ENCODE measurements around the gene PPP1R9B. TPM values are rescaled to one million over a fixed set of nuclear protein-coding genes. Genes with fewer than 3 reads are reported as not detected.

PPP1R9B gene
- total RNA-seq, 1 experiment from 2014 or later = 112 TPM

GRCh38 chr17:50105811-50106210, 44.7 kb downstream of the PPP1R9B start:
- POLR2A ChIA-PET = interaction anchor here (1.5 kb wide), 1 partner anchor 13 kb away, joined by 3 read pairs; no protein-coding TSS in a partner anchor
- no peak for ATAC-seq
- H3K9me3 ChIP-seq (ENCODE audit: control insufficient read depth in 1 of 2, insufficient read depth in 1 of 2, low read depth in 1 of 2, low read length in 2 of 2) = no peaks in the 10 kb centered on the region
- DNase-seq (ENCODE audit: low read depth, low spot score) = no peak
- H3K27me3 ChIP-seq (ENCODE audit: insufficient read depth, low read length) = no peaks in the 10 kb centered on the region
- no peak overlapping the region for H3K27ac ChIP-seq (ENCODE audit: low read depth, low read length)
- no peak overlapping the region for H2AFZ ChIP-seq (ENCODE audit: low read depth, low read length, poor library complexity, severe bottlenecking)
- CTCF ChIA-PET = no interaction called here
- H3K9ac ChIP-seq (ENCODE audit: low read length) = no peak overlapping the region
- H4K20me1 ChIP-seq (ENCODE audit: insufficient read depth) = no peaks in the 10 kb centered on the region
- RAD21 ChIA-PET (ENCODE audit: low non-redundant PET in 1 of 2, low total read pairs in 2 of 2, uncharacterized antibody in 2 of 2, unreplicated experiment in 2 of 2) = no interaction called here
- H3K4me1 ChIP-seq (ENCODE audit: control insufficient read depth in 1 of 2, insufficient read depth in 2 of 2, low read length in 2 of 2) = peaks cover 22 to 30% of the 10 kb centered on the region in 2 experiments
- TF ChIP-seq CBX3 (IDR thresholded peaks at IDR 0.05; ENCODE audit: low read depth) = no peak
- TF ChIP-seq RAD21 (IDR thresholded peaks at IDR 0.05; ENCODE audit: low read depth) = no peak
- TF ChIP-seq, protein P1, sequence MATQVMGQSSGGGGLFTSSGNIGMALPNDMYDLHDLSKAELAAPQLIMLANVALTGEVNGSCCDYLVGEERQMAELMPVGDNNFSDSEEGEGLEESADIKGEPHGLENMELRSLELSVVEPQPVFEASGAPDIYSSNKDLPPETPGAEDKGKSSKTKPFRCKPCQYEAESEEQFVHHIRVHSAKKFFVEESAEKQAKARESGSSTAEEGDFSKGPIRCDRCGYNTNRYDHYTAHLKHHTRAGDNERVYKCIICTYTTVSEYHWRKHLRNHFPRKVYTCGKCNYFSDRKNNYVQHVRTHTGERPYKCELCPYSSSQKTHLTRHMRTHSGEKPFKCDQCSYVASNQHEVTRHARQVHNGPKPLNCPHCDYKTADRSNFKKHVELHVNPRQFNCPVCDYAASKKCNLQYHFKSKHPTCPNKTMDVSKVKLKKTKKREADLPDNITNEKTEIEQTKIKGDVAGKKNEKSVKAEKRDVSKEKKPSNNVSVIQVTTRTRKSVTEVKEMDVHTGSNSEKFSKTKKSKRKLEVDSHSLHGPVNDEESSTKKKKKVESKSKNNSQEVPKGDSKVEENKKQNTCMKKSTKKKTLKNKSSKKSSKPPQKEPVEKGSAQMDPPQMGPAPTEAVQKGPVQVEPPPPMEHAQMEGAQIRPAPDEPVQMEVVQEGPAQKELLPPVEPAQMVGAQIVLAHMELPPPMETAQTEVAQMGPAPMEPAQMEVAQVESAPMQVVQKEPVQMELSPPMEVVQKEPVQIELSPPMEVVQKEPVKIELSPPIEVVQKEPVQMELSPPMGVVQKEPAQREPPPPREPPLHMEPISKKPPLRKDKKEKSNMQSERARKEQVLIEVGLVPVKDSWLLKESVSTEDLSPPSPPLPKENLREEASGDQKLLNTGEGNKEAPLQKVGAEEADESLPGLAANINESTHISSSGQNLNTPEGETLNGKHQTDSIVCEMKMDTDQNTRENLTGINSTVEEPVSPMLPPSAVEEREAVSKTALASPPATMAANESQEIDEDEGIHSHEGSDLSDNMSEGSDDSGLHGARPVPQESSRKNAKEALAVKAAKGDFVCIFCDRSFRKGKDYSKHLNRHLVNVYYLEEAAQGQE (IDR thresholded peaks at IDR 0.05; ENCODE audit: low read depth) = no peak
- TF ChIP-seq ZBTB33 (IDR thresholded peaks at IDR 0.05; ENCODE audit: extremely low read depth, insufficient replicate concordance, low read length) = no peak
- intact Hi-C loops (cut with micrococcal nuclease) = no loop called here
- no peaks in the 10 kb centered on the region for H3K9me2 ChIP-seq (ENCODE audit: insufficient read depth)
- no TSS peak for BruUV-seq (replicated peaks)
- H3K4me3 ChIP-seq (replicated peaks in 1 of 2; ENCODE audit: low read depth in 1 of 2, low read length in 2 of 2) = no peak overlapping the region
- no peak overlapping the region for H3K4me2 ChIP-seq (ENCODE audit: low read length)
- H3K36me3 ChIP-seq (ENCODE audit: control insufficient read depth in 1 of 2, insufficient read depth in 2 of 2, low read length in 2 of 2) = peaks cover 0 to 5% of the 10 kb centered on the region in 2 experiments; a peak in 1 of 4 replicates
- H3K79me2 ChIP-seq (ENCODE audit: insufficient read depth, low read length) = no peaks in the 10 kb centered on the region

Data from HCT116 (cell line).